ENCODE results near the gene LYG2.
"Not testable (repeated sequence)": the region's sequence is repeated elsewhere in the genome, so short reads cannot be mapped to it uniquely, and the experiment has no call there.

The LYG2 gene

GRCh38 chr2:99255491-99256318 lies at the start of gene LYG2:
Gene LYG2 (minus strand): TSS chr2:99255666. CDS start chr2:99254260, 1,406 bp downstream.
- TF ChIP-seq ZFX (IDR thresholded peaks at IDR 0.05; ENCODE audit: borderline replicate concordance), result no peak
- no peak for TF ChIP-seq CTCF (IDR thresholded peaks at IDR 0.05)
- no peak within 1 kb of the TSS for H3K27ac ChIP-seq

- not testable (repeated sequence) for H3K27ac ChIP-seq
Measured at GRCh38 chr2:99301097-99301496, 45.6 kb upstream of the LYG2 start, which contains the start of gene LYG1. Gene LYG1 (minus strand): TSS chr2:99301197. CDS start chr2:99295670, 5,527 bp downstream.

GRCh38 chr2:99299580-99299979 lies 44.1 kb upstream of the LYG2 start:
- no peak for TF ChIP-seq ZFX (IDR thresholded peaks at IDR 0.05; ENCODE audit: borderline replicate concordance)
- no peak for TF ChIP-seq CTCF (IDR thresholded peaks at IDR 0.05)
- no peak overlapping the region for H3K27ac ChIP-seq

- TF ChIP-seq CTCF (IDR thresholded peaks at IDR 0.05) (no peak), ZFX (IDR thresholded peaks at IDR 0.05; ENCODE audit: borderline replicate concordance) (no peak)
Measured at GRCh38 chr2:99297994-99298393, 42.5 kb upstream of the LYG2 start.

DNA sequence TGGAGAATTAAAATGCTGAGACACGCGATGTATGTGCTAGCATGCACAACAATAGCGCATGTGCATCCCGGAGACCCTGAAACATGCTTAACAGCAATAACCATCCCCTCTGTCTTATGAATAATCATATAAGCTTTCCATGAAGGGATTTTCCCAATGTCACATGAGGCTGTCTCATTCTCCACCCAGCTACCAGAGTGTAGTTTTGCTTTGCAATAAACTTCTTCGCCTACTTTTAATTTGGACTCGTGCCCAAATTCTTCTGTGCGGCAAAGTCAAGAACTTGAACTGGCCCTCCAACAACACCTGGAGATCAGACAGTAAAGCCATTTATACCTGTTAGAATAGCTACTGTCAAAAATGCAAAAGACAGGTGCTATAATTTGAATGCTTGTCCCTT lies 30.1 kb upstream of the LYG2 start:
- TF ChIP-seq CTCF (IDR thresholded peaks at IDR 0.05) (no peak), ZFX (IDR thresholded peaks at IDR 0.05; ENCODE audit: borderline replicate concordance) (no peak)
- H3K27ac ChIP-seq, result no peak overlapping the region

More at GRCh38 chr2:99297994-99298393, 42.5 kb upstream of the LYG2 start:
- no peak overlapping the region for H3K27ac ChIP-seq

GRCh38 chr2:99279969-99280695 lies 24.7 kb upstream of the LYG2 start:
- no peak overlapping the region for H3K27ac ChIP-seq
- TF ChIP-seq CTCF (IDR thresholded peaks at IDR 0.05) (no peak), ZFX (IDR thresholded peaks at IDR 0.05; ENCODE audit: borderline replicate concordance) (no peak)

- H3K27ac ChIP-seq, result no peak overlapping the region
- TF ChIP-seq CTCF (IDR thresholded peaks at IDR 0.05) (no peak), ZFX (IDR thresholded peaks at IDR 0.05; ENCODE audit: borderline replicate concordance) (no peak)
Measured at GRCh38 chr2:99278793-99279291, 23.4 kb upstream of the LYG2 start.

- not testable (repeated sequence) for H3K27ac ChIP-seq
Measured at GRCh38 chr2:99278195-99278765, 22.8 kb upstream of the LYG2 start.

Measured in 22Rv1 (cell line).